T-helper 1 cell (primary cell): ENCODE results near the gene SCAMP4.
"Not testable (repeated sequence)": the region's sequence is repeated elsewhere in the genome, so short reads cannot be mapped to it uniquely, and the experiment has no call there.

Source experiments
- DNase-seq, 5 donors: peaks; one replicate each; pipeline ENCODE4 v3.0.0-alpha.2; 2012 to 2020

SCAMP4 gene

GRCh38 chr19:1883784-1884183, 21.4 kb upstream of the SCAMP4 start:
- peak in 1 of 5 donors; percentile 40 for DNase-seq

- DNase-seq: peak in 2 of 5 donors; percentile 23 to 38
Observed at GRCh38 chr19:1884291-1884718, 20.9 kb upstream of the SCAMP4 start.

GRCh38 chr19:1884719-1885334, 20.4 kb upstream of the SCAMP4 start:
- DNase-seq: no peak

GRCh38 chr19:1885398-1886119, 19.6 kb upstream of the SCAMP4 start, which contains the start of gene ABHD17A:
Gene ABHD17A, minus strand, starts transcription at chr19:1885496. Its CDS starts 3,930 bp downstream, at chr19:1881566.
- DNase-seq: peak; percentile 88 to 96 (median 93)

DNA sequence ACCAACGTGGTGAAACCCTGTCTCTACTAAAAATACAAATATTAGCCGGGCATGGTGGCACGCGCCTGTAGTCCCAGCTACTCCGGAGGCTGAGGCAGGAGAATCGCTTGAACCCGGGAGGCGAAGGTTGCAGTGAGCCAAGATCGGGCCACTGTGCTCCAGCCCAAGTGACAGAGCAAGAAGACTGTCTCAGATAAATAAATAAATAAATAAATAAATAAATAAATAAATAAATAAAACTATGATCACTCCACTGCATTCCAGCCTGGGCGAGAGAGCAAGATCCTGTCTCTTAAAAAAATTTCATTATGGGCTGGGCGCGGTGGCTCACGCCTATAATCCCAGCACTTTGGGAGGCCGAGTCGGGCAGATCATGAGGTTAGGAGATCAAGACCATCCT, 18.8 kb upstream of the SCAMP4 start:
- DNase-seq: not testable (repeated sequence)

DNA sequence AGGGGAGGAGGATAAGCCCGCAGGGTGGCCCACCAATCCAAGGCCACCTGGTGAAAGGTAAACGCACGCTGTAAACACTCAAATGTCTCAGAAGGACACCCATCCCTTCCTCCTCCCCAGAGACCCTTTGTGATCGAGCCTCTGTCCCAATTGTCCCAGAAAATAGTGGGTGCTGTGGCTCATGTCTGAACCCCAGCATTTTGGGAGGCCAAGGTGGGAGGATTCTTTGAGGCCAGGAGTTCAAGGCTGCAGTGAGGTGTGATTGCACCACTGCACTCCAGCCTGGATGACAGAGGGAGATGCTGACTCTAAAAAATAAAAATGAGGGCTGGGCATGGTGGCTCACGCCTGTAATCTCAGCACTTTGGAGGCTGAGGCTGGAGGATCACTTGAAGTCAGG, 16.8 kb upstream of the SCAMP4 start:
- DNase-seq: no peak

DNA sequence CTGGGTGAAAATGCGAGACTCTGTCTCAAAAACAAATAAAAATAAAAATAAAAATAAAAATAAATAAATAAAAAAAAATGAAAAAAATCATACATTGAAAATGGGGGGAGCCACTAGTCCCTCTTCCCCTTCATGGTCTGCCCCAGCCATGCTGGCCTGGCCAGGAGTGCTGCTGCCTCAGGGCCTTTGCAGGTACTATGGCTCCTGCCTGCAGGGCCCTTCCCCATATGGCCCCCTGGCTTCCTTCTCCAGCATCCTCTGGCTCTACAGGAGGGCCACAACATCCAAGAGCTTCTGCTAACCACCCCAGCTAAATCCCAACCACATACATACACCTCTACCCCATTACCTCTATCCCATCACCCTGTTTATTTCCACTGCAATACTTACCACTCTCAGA, 15.3 kb upstream of the SCAMP4 start:
- no peak for DNase-seq

DNA sequence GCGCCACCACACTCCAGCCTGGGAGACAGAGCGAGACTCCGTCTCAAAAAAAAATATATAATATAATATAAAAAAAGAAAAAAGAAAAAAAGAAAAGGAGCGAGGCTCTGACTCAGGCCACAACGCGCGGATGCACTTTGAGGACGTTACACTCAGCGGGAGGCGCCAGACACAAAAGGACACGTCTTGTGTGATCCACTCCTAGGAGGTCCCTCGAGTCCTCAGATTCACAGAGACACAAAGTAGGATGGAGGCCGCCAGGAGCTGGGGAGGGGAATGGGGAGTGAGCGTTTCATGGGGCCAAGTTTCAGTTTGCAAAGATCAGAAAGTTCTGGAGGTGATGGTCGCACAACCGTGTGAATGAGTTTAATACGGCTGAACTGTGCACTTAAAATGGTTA, 11.4 kb upstream of the SCAMP4 start:
- DNase-seq: no peak

- DNase-seq: no peak
Observed at GRCh38 chr19:1896508-1896907, 8.7 kb upstream of the SCAMP4 start.

DNA sequence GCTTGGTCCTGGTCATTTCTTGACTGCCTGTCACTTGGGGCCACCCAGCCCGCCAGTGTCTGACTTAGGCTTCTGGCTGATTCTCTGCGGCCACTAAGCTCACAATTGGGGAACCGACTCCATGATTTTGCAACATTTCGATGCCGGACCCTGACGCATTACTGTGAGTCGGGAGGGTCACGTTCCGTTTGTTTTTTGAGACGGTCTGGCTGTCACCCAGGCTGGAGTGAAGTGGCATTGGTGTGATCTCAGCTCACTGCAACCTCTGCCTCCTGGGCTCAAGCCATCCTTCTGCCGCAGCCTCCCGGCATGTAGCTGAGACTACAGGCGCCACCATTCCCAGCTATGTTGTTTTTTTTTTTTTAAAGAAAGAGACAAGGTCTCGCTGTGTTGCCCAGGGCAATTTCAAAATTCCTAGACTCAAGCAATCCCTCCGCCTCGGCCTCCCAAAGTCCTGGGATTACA, 3.2 kb upstream of the SCAMP4 start:
- no peak for DNase-seq

- no peak for DNase-seq
Observed at GRCh38 chr19:1902923-1903322, 2.3 kb upstream of the SCAMP4 start.

DNA sequence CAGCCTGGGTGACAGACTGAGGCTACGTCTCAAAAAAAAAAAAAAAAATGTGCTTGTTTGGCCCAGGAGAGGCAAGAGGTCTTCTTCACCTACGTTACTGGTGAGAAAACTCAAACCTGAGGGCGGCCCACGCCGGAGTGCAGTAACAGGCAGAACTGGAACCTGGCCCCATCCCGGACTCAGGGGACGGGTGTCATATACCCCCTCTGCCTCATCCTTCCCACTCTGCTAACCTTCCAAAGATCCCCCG, 414 bp upstream of the SCAMP4 start:
- DNase-seq: no peak

DNA sequence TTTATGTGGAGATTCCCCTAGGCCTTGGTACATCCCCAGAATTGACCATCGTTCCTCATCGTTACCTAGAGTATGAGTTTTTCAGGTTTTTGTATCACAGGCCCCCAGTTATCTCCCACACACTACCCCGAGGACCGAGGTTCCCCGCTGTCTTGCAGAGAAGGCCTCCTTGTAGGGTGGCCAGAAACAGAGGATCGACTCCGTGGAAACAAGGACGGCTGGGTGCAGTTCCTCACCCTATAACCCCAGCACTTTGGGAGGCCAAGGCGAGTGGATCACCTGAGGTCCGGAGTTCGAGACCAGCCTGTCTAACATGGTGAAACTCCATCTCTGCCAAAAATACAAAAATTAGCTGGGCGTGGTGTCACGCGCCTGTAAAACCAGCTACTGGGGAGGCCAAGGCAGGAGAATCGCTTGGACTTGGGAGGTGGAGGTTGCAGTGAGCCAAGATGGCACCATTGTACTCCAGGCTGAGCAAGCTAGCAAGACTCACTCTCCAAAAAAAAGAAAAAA, 720 bp downstream of the SCAMP4 start:
- DNase-seq: no peak

DNA sequence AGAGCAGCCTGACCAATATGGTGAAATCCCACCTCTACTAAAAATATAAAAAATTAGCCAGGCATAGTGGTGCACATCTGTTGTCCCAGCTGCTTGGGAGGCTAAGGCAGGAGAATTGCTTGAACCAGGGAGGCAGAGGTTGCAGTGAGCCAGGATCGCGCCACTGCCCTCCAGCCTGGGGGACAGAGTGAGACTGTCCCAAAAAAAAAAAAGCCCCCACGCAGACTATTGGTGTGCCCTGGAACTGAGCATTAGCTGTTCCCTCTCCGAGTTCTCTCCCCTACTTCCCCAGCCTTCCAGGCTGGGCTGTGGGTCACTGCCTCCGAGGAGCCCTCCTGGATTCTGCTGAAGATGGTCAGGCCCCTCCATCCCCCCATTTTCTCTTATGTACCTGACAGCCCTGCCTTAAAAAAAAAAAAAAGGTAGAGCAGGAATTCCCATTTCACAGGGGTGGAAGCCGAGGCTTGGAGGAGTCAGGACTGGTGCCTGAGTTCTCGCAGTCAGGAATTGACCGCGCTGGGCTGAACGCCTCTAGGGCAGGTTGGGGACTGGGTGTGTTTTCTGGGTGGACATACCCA, 1.9 kb downstream of the SCAMP4 start:
- DNase-seq: no peak

GRCh38 chr19:1907563-1908363, 2.6 kb downstream of the SCAMP4 start:
- DNase-seq: no peak

- no peak for DNase-seq
Observed at GRCh38 chr19:1908364-1908678, 3.1 kb downstream of the SCAMP4 start.

- DNase-seq: no peak
Observed at GRCh38 chr19:1909761-1910080, 4.5 kb downstream of the SCAMP4 start.

GRCh38 chr19:1910177-1910576, 5.0 kb downstream of the SCAMP4 start:
- DNase-seq: no peak

GRCh38 chr19:1911098-1911497, 5.9 kb downstream of the SCAMP4 start:
- no peak for DNase-seq

GRCh38 chr19:1911995-1912394, 6.8 kb downstream of the SCAMP4 start:
- DNase-seq: no peak

DNA sequence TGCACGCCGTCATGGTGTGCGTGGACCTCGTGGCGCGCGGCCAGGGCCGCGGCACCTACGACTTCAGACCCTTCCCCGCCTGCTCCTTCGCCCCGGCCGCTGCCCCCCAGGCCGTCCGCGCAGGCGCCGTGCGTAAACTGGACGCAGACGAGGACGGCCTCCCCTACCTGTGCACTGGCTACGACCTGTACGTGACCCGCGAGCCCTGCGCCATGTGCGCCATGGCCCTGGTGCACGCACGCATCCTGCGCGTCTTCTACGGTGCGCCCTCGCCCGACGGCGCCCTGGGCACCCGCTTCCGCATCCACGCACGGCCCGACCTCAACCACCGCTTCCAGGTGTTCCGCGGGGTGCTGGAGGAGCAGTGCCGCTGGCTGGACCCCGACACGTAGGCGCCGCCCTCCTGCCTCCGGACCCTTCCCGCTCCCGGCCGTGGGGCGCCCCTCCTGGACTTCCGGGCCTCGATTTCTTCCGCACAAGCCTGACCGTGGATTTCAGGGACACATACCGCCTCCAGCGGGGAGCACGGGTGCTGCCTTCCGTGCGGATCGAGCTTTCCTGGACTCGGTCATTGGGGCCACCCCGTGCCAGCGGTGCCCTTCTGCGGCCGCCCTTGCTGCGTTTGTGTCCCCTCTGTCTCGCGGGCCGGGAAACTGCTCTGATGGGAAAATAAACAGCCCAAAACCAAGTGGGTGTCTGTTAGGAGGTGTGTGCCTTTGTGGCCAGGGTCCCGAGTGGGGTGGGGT, 7.7 kb downstream of the SCAMP4 start:
- DNase-seq: no peak

DNA sequence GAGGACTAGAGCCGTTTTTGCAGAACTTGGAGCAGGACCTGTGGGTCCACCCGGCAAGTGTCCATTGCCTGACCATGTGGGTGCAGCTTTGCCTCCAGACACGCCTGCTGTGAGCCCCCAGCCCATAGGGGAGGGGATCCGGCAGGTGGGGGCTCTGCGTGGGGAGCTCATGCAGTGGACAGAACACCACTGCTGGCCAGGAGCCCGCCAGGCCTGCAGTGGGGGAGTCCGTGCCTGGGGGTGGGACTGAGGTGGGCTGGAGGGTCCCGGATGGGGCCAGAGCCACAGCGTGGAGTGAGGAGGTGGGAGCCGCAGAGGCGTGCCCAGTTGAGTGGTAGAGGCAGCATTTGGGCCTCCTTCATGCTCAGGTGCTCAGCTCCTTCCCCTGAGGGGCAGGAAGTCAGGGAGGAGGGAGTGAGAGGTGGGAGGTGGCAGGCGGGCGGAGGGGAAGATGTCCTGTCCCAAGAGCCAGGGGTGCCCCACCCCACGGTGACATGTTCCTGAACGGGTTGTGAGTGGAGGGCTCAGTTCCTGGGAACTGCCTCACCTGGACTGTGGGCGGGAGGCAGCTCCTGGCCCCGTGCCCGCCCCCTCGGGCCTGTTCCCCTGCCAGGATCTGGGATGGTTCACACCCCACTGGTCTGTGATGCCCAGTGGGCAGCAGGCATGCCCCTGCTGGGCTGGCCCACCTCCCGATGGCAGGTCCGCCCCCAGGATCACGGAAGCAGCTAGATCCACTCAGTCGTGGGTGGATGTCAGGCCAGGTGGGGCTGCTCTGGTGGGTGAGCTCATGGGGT, 8.8 kb downstream of the SCAMP4 start:
- no peak for DNase-seq
